ENCODE data around the gene CTNNBL1. TPM values are rescaled to one million over a fixed set of nuclear protein-coding genes. Genes with fewer than 3 reads are reported as not detected.

CTNNBL1 gene
- total RNA-seq, 2 donors from 2014 or later, result 68.6 to 68.7 TPM

- peaks cover 12% of the 10 kb centered on the region for H3K4me1 Mint-ChIP-seq
- H3K9me3 Mint-ChIP-seq, result no peaks in the 10 kb centered on the region
- H3K36me3 Mint-ChIP-seq (ENCODE audit: low read depth), result peaks cover 22% of the 10 kb centered on the region
- Histone ChIP-seq H3K9ac (ENCODE audit: extremely low read depth, low read length, poor library complexity, severe bottlenecking) (no peak overlapping the region), H3K4me3 (ENCODE audit: low read length) (no peak overlapping the region), H3K4me1 (ENCODE audit: control insufficient read depth, insufficient read depth, low read length) (peaks cover 4% of the 10 kb centered on the region), H3K36me3 (ENCODE audit: control insufficient read depth, insufficient read depth, low read length) (peaks cover 35% of the 10 kb centered on the region), H3K27me3 (ENCODE audit: control insufficient read depth, insufficient read depth, low read length, poor library complexity, severe bottlenecking) (no peaks in the 10 kb centered on the region), H3K27ac (ENCODE audit: low read depth, low read length) (no peak overlapping the region), H3K9me3 (ENCODE audit: control insufficient read depth, low read length) (peaks cover 10% of the 10 kb centered on the region)
- H3K4me3 Mint-ChIP-seq, result no peak overlapping the region
- no peaks in the 10 kb centered on the region for H3K27me3 Mint-ChIP-seq (ENCODE audit: insufficient read depth)
- TF ChIP-seq CTCF (conservative IDR thresholded peaks at IDR 0.05), result no peak
- H3K27ac Mint-ChIP-seq, result no peak overlapping the region
- 92 to 95% methylated on average over 2 to 5 of the region's 5 CpGs for WGBS, 2 experiments (ENCODE audit: insufficient coverage in 1 of 2, insufficient read length in 1 of 2)
- no peak for DNase-seq
Measured at GRCh38 chr20:37807471-37808232, 113.8 kb downstream of the CTNNBL1 start.

GRCh38 chr20:37808233-37809070 lies 114.6 kb downstream of the CTNNBL1 start:
- 86 to 89% methylated on average over 7 of the region's 7 CpGs for WGBS, 2 experiments (ENCODE audit: insufficient coverage in 1 of 2, insufficient read length in 1 of 2)
- H3K36me3 ChIP-seq (ENCODE audit: control insufficient read depth, insufficient read depth, low read length), result peaks cover 35% of the 10 kb centered on the region
- H3K4me3 ChIP-seq (ENCODE audit: low read length), result no peak overlapping the region
- no peak for TF ChIP-seq CTCF (conservative IDR thresholded peaks at IDR 0.05)
- no peak overlapping the region for H3K27ac Mint-ChIP-seq
- H3K4me3 Mint-ChIP-seq, result no peak overlapping the region
- H3K9me3 Mint-ChIP-seq, result no peaks in the 10 kb centered on the region
- H3K9ac ChIP-seq (ENCODE audit: extremely low read depth, low read length, poor library complexity, severe bottlenecking), result no peak overlapping the region
- H3K4me1 ChIP-seq (ENCODE audit: control insufficient read depth, insufficient read depth, low read length), result peaks cover 4% of the 10 kb centered on the region
- H3K27me3 Mint-ChIP-seq (ENCODE audit: insufficient read depth), result no peaks in the 10 kb centered on the region
- no peaks in the 10 kb centered on the region for H3K27me3 ChIP-seq (ENCODE audit: control insufficient read depth, insufficient read depth, low read length, poor library complexity, severe bottlenecking)
- no peak overlapping the region for H3K27ac ChIP-seq (ENCODE audit: low read depth, low read length)
- H3K9me3 ChIP-seq (ENCODE audit: control insufficient read depth, low read length), result peaks cover 10% of the 10 kb centered on the region
- no peak for DNase-seq
- H3K4me1 Mint-ChIP-seq, result peaks cover 11% of the 10 kb centered on the region
- H3K36me3 Mint-ChIP-seq (ENCODE audit: low read depth), result peaks cover 17% of the 10 kb centered on the region

- Histone ChIP-seq H3K4me3 (ENCODE audit: low read length) (no peak overlapping the region), H3K9me3 (ENCODE audit: control insufficient read depth, low read length) (peaks cover 10% of the 10 kb centered on the region), H3K27me3 (ENCODE audit: control insufficient read depth, insufficient read depth, low read length, poor library complexity, severe bottlenecking) (no peaks in the 10 kb centered on the region), H3K27ac (ENCODE audit: low read depth, low read length) (no peak overlapping the region), H3K36me3 (ENCODE audit: control insufficient read depth, insufficient read depth, low read length) (peaks cover 26% of the 10 kb centered on the region), H3K9ac (ENCODE audit: extremely low read depth, low read length, poor library complexity, severe bottlenecking) (no peak overlapping the region), H3K4me1 (ENCODE audit: control insufficient read depth, insufficient read depth, low read length) (peaks cover 4% of the 10 kb centered on the region)
- Mint-ChIP-seq H3K4me3 (no peak overlapping the region), H3K27ac (no peak overlapping the region), H3K27me3 (ENCODE audit: insufficient read depth) (no peaks in the 10 kb centered on the region), H3K36me3 (ENCODE audit: low read depth) (peaks cover 11% of the 10 kb centered on the region), H3K9me3 (no peaks in the 10 kb centered on the region), H3K4me1 (peaks cover 10% of the 10 kb centered on the region)
- 89 to 100% methylated on average over 3 to 4 of the region's 4 CpGs for WGBS, 2 experiments (ENCODE audit: insufficient coverage in 1 of 2, insufficient read length in 1 of 2)
- TF ChIP-seq CTCF (conservative IDR thresholded peaks at IDR 0.05), result no peak
- DNase-seq, result no peak
Measured at GRCh38 chr20:37810027-37810426, 116.2 kb downstream of the CTNNBL1 start.

All from endodermal cell (in vitro differentiated cells).